H4 (cell line): Measurements from ENCODE around the gene ASMTL. TPM values are rescaled to one million over a fixed set of nuclear protein-coding genes. Genes with fewer than 3 reads are reported as not detected.
"Not testable (repeated sequence)": the region's sequence is repeated elsewhere in the genome, so short reads cannot be mapped to it uniquely, and the experiment has no call there.

Experiments used
- DNase-seq: peaks from one replicate; pipeline ENCODE4 v3.0.0-alpha.2; 2015; ENCODE audit warnings: low spot score
- total RNA-seq: library from RNA; depleted of rRNA; stranded (reverse); fragments of >200 nt; shearing (Covaris generic); gene quantifications from 2 replicates; pipeline ENCODE4 v1.2.3, GENCODE V29; 2014

ASMTL gene
- total RNA-seq, 1 experiment from 2014 or later: 5.0 TPM

- DNase-seq: peak; percentile 94
These were observed 29.2 kb upstream of the ASMTL start for GRCh38 chrX:1481636-1482529.

GRCh38 chrX:1480082-1480785 lies 27.5 kb upstream of the ASMTL start:
- DNase-seq: no peak

GRCh38 chrX:1477801-1478458 lies 25.2 kb upstream of the ASMTL start:
- no peak for DNase-seq

GRCh38 chrX:1477229-1477628 lies 24.5 kb upstream of the ASMTL start:
- DNase-seq: no peak

GRCh38 chrX:1476682-1477081 lies 24.0 kb upstream of the ASMTL start:
- no peak for DNase-seq

- DNase-seq: no peak
These were observed 23.2 kb upstream of the ASMTL start for GRCh38 chrX:1475881-1476280.

- DNase-seq: no peak
These were observed 22.8 kb upstream of the ASMTL start for GRCh38 chrX:1475481-1475880.

GRCh38 chrX:1474593-1474992 lies 21.9 kb upstream of the ASMTL start:
- not testable (repeated sequence) for DNase-seq

- DNase-seq: no peak
These were observed 20.3 kb upstream of the ASMTL start for GRCh38 chrX:1472975-1473374.

GRCh38 chrX:1468250-1468772 lies 15.6 kb upstream of the ASMTL start:
- DNase-seq: peak; percentile 97

GRCh38 chrX:1466971-1467561 lies 14.4 kb upstream of the ASMTL start:
- DNase-seq: no peak

- DNase-seq: no peak
These were observed 13.5 kb upstream of the ASMTL start for GRCh38 chrX:1466232-1466661.

GRCh38 chrX:1465286-1466231 lies 12.8 kb upstream of the ASMTL start:
- no peak for DNase-seq

- DNase-seq: no peak
These were observed 12.2 kb upstream of the ASMTL start for GRCh38 chrX:1464971-1465285.

- DNase-seq: peak; percentile 58
These were observed 11.6 kb upstream of the ASMTL start for GRCh38 chrX:1464041-1464970.

- no peak for DNase-seq
These were observed 10.9 kb upstream of the ASMTL start for GRCh38 chrX:1463581-1463980.

GRCh38 chrX:1462596-1463251 lies 10.0 kb upstream of the ASMTL start:
- peak; percentile 86 for DNase-seq

- no peak for DNase-seq
These were observed 9.4 kb upstream of the ASMTL start for GRCh38 chrX:1462110-1462509.

- DNase-seq: no peak
These were observed 3.2 kb upstream of the ASMTL start for GRCh38 chrX:1455948-1456280.
